Muscle of arm (tissue), 14 donors: Measurements from ENCODE around the gene SERTAD4. TPM values are rescaled to one million over a fixed set of nuclear protein-coding genes. Genes with fewer than 3 reads are reported as not detected.
"Not testable (repeated sequence)": the region's sequence is repeated elsewhere in the genome, so short reads cannot be mapped to it uniquely, and the experiment has no call there.

Experiments used
- DNase-seq: peaks from one replicate; pipeline ENCODE4 v3.0.0-alpha.2; 2013
- long read RNA-seq, 11 donors: transcript quantifications; one replicate each; lab custom pipeline, GENCODE V29; 2026
- polyA plus RNA-seq, 12 donors: library from polyadenylated mRNA; unstranded; fragments of 120-200 nt; gene quantifications; one replicate each; pipeline ENCODE4 v1.2.1, GENCODE V29; 2013; ENCODE audit not compliant: insufficient read length in 12 of 12

Gene SERTAD4
- 10 to 100 TPM in 3 of 12 donors, 1 to 10 TPM in 8, not detected in 1; 5.8 to 21.4 (median 6.9) TPM for polyA plus RNA-seq
- long read RNA-seq, donor 1, full-length matches to known transcripts: 1 of 1 reads
- long read RNA-seq, donor 1, partial matches to known transcripts: 0 of 1 reads
- long read RNA-seq, donor 1, other reads (novel, unspliced or antisense): 0 of 1 reads
- long read RNA-seq, donor 2, full-length matches to known transcripts: 1 of 1 reads
- long read RNA-seq, donor 2, partial matches to known transcripts: 0 of 1 reads
- long read RNA-seq, donor 2, other reads (novel, unspliced or antisense): 0 of 1 reads
- long read RNA-seq, donor 3, full-length matches to known transcripts: 1 of 1 reads
- long read RNA-seq, donor 3, partial matches to known transcripts: 0 of 1 reads
- long read RNA-seq, donor 3, other reads (novel, unspliced or antisense): 0 of 1 reads
- long read RNA-seq, donor 4, full-length matches to known transcripts: 2 of 2 reads
- long read RNA-seq, donor 4, partial matches to known transcripts: 0 of 2 reads
- long read RNA-seq, donor 4, other reads (novel, unspliced or antisense): 0 of 2 reads
- long read RNA-seq, donor 5, full-length matches to known transcripts: 2 of 2 reads
- long read RNA-seq, donor 5, partial matches to known transcripts: 0 of 2 reads
- long read RNA-seq, donor 5, other reads (novel, unspliced or antisense): 0 of 2 reads
- long read RNA-seq, donor 6, full-length matches to known transcripts: 1 of 1 reads
- long read RNA-seq, donor 6, partial matches to known transcripts: 0 of 1 reads
- long read RNA-seq, donor 6, other reads (novel, unspliced or antisense): 0 of 1 reads
- long read RNA-seq, donor 7, full-length matches to known transcripts: 2 of 2 reads
- long read RNA-seq, donor 7, partial matches to known transcripts: 0 of 2 reads
- long read RNA-seq, donor 7, other reads (novel, unspliced or antisense): 0 of 2 reads
- long read RNA-seq, donor 8, full-length matches to known transcripts: 1 of 1 reads
- long read RNA-seq, donor 8, partial matches to known transcripts: 0 of 1 reads
- long read RNA-seq, donor 8, other reads (novel, unspliced or antisense): 0 of 1 reads
- long read RNA-seq, donor 9, full-length matches to known transcripts: 1 of 1 reads
- long read RNA-seq, donor 9, partial matches to known transcripts: 0 of 1 reads
- long read RNA-seq, donor 9, other reads (novel, unspliced or antisense): 0 of 1 reads
- long read RNA-seq, donor 10, full-length matches to known transcripts: 1 of 1 reads
- long read RNA-seq, donor 10, partial matches to known transcripts: 0 of 1 reads
- long read RNA-seq, donor 10, other reads (novel, unspliced or antisense): 0 of 1 reads
- long read RNA-seq, donor 11, full-length matches to known transcripts: 2 of 28 reads
- long read RNA-seq, donor 11, partial matches to known transcripts: 7 of 28 reads
- long read RNA-seq, donor 11, other reads (novel, unspliced or antisense): 19 of 28 reads

- DNase-seq: peak; percentile 58
Observed at GRCh38 chr1:210232511-210233215, at the start of gene SERTAD4. Gene SERTAD4, plus strand, starts transcription at chr1:210232796. Its CDS starts 5,165 bp downstream, at chr1:210237961.

DNA sequence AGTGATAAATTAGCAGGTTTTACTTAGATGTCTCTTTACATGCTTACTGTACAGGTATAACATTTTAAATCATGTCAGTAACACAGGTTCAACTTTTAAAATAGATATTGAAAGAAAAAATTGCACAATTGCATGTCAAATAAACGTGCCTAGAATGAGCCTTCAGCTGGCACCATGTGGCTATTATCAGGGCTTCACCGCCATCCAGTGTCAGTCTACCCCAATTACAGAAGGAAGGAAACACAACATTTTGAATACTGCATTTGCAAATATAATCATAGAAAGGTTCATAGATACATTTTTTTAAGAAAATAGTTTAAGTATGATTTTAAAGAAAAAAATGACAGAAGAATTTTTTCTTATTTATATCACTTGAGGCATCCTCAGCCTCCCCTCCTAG is 47.5 kb upstream of the SERTAD4 start:
- no peak for DNase-seq

DNA sequence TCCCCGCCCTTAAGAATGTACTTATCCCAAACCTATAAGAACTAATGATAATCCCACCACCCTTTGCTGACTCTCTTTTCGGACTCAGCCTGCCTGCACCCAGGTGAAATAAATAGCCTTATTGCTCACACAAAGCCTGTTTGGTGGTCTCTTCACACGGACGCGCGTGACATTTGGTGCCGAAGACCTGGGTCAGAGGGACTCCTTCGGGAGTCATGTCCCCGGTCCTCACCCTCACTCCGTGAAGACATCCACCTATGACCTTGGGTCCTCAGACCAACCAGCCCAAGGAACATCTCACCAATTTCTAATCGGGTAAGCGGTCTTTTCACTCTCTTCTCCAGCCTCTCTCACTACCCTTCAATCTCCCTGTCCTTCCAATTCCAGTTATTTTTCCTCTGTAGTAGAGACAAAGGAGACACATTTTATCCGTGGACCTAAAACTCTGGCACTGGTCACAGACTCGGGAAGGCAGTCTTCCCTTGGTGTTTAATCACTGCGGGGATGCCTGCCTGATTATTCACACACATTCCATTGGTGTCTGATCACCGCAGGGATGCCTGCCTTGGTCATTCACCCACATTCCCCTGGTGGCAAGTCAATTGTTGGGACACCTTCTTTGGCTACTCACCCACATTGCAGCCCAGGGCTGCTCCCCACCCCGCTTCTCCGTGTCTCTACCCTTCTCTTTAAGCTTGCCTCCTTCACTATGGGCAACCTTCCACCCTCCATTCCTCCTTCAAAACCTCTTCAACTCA is 44.6 kb upstream of the SERTAD4 start:
- not testable (repeated sequence) for DNase-seq

DNA sequence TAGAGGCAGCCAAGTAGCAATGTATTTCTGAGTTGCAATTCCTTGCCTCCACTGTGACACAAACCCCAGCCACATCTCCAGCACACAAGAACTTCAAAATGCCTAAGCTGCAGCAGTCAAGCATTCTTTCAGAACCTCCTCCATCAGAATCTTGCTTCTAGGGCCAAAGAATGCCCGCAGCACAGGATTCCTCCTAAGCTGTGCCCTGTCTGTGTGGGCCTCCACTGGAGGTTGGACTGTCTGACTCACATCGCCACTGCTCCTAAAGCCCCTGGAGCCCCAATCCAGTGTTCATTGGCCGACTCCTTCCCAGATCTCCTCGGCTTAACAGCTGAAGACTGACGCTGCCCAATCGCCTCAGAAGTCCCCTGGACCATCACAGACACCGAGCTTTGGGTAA is 43.2 kb upstream of the SERTAD4 start:
- no peak for DNase-seq

- no peak for DNase-seq
Observed at GRCh38 chr1:210195635-210196160, 36.9 kb upstream of the SERTAD4 start.

- not testable (repeated sequence) for DNase-seq
Observed at GRCh38 chr1:210196266-210196665, 36.3 kb upstream of the SERTAD4 start.

- no peak for DNase-seq
Observed at GRCh38 chr1:210198840-210199239, 33.8 kb upstream of the SERTAD4 start.

DNA sequence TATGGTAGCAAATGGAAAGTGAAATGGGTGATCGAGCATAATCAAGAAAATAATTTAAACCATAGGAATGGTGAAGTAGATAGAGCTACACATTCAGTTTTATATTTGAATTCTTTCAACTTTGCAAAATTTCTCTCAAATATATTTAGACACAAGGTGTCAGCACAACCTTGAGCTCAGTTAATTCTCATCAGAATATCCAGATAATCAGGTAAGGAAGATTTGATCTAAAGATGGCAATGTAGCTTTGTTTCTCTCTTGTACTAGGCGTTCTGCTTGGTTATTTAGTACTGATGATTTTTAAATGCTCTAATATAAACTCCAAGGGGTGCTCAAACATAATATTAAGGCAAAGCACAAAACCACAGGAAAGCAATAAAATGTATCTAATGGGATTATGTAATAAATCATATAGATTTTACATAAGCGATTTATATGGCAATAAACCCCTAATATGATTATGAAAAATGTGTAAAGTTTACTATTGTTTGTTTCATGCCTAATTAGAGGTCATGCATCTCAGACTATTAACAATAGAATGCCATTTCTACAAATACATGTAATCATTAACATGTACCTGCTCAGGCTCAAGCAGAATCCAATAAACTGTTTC is 32.4 kb upstream of the SERTAD4 start:
- no peak for DNase-seq

- no peak for DNase-seq
Observed at GRCh38 chr1:210201681-210202080, 30.9 kb upstream of the SERTAD4 start.

DNA sequence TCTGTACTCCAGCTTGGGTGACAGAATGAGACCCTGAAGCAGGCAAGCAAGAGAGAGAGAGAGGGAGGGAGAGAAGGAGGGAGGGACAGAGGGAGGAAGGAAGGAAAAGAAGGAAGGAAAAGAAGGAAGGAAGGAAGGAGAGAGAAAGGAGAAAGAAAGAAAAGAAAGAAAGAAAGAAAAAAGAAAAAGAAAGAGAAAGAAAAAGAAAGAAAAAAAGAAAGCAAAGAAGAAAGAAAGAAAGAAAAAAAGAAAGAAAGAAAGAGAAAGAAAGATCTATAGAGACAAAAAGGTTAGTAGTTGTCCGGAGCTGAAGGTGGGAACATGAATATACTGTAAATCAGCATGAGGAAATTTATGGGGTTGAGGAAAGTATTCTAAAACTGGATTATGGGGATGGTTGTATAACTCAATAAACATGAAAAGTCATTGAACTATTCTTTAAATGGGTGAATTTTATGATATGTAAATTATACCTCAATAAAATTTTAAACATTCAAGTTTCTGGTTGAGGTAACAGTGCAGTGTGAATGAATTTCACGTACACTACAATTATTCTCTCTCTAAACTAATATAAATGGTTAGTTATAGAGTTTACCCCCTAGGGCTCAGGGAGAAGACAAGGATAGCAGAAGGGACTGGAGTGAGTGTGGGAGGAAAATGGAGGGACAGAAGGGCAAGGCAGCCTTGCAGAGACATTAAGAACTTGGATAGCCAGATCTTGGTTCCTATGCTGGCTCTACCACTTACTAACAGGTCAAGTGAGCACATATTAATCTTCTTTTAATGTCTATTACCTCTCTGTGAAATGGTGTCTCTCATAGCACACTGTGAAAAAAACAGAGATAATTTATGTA is 24.8 kb upstream of the SERTAD4 start:
- DNase-seq: no peak

GRCh38 chr1:210213335-210213734 is 19.3 kb upstream of the SERTAD4 start:
- DNase-seq: no peak

GRCh38 chr1:210214573-210215409 is 17.8 kb upstream of the SERTAD4 start:
- no peak for DNase-seq

GRCh38 chr1:210217482-210217881 is 15.1 kb upstream of the SERTAD4 start:
- no peak for DNase-seq

DNA sequence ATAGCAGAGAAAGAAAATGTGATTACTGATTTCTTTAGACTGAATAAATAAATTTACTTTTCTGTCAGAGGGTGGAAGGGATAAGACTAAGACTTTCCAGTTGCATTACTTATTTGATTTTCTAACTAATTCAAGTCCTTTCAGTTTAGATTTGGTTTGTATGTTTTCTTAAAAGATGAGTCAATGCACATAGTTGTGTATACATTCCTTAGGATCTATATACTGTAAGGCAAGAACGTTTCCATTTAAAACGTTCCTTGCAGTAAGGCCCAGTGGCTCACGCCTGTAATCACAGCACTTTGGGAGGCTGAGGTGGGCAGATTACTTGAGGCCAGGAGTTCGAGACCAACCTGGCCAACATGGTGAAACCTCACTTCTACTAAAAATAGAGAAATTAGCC is 14.5 kb upstream of the SERTAD4 start:
- no peak for DNase-seq

DNA sequence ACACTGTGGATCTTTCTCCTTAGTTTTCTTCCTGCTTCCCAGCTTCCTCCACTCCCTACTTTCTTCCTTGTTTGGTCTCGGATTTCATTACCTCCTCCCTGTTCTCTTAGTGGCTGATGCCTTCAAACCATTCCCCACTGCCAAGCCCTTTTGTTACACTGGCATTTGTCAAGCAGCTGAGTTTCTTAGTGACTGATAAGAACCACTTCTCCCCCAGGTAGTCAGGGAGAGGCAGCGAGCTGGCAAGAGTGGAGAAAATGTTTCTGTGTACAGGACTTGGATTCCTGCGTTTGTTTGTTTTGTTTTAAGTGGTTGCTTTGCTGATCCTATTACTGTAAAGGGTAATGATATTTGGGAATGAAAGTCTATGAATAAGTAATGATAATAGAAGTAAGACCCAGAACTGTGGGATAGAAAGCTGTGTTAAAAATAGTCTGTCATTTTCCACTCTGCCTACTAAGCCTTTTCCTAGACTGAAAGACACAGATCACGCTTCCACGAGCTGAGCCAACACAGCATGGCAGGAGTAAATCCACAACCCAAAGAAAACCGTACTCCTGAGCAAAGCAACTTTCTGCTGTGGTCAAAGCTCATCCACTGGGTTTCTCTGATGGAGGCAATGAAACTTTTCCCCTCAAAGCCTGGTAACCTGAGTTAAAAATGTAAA is 10.1 kb upstream of the SERTAD4 start:
- no peak for DNase-seq

- DNase-seq: no peak
Observed at GRCh38 chr1:210223226-210223904, 9.2 kb upstream of the SERTAD4 start.
